GM12878 (cell line): Measurements from ENCODE around the gene FBLN7. TPM values are rescaled to one million over a fixed set of nuclear protein-coding genes. Genes with fewer than 3 reads are reported as not detected.
"Not testable (repeated sequence)": the region's sequence is repeated elsewhere in the genome, so short reads cannot be mapped to it uniquely, and the experiment has no call there.

Source experiments
- ATAC-seq: fragments of 200-7000 bp; cut with Tn5 transposase; 3 replicates; pipeline ENCODE4 v1.9.1; 2020; ENCODE audit warnings: mild to moderate bottlenecking, moderate library complexity
- BruUV-seq: library from RNA; stranded (reverse); fragments of 400-500 nt; replicated peaks from 2 replicates; lab custom pipeline; 2021; lab: Mats Ljungman, UMichigan
- CTCF ChIA-PET: fragments of 300-600 bp; sonication (Branson Sonifier 250); formaldehyde crosslinking; extraction: SDS; loops from one replicate; lab custom pipeline; 2021; ENCODE audit warnings: inconsistent platforms; lab: Yijun Ruan, JAX
- POLR2A ChIA-PET: fragments of 350-600 bp; formaldehyde crosslinking; extraction: SDS; loops from one replicate; lab custom pipeline; 2021; ENCODE audit warnings: inconsistent platforms; lab: Charles Lee
- RAD21 ChIA-PET: fragments of 300-600 bp; sonication (Branson Sonifier 250); formaldehyde crosslinking; loops from one replicate; lab custom pipeline; 2023; ENCODE audit warnings: antibody characterized with exemption; ENCODE audit not compliant: unreplicated experiment; lab: Charles Lee
- SMC1A ChIA-PET: fragments of 300-600 bp; sonication (Branson Sonifier 250); formaldehyde crosslinking; loops from one replicate; lab custom pipeline; 2023; ENCODE audit not compliant: unreplicated experiment, uncharacterized antibody; lab: Charles Lee
- DNase-seq: peaks from one replicate; pipeline ENCODE4 v3.0.0-alpha.2; 2011; ENCODE audit warnings: low read depth, low spot score
- FAIRE-seq: peaks from 3 replicates; lab custom pipeline; 2011; peaks lifted over from hg19 to GRCh38; lab: Jason Lieb, UNC
- H2AFZ ChIP-seq: 2 replicates; pipeline ENCODE4 v1.6.0; 2011; ENCODE audit warnings: low read depth, low read length, control low read depth; ENCODE audit not compliant: control insufficient read depth
- H3K27ac ChIP-seq: 2 replicates; pipeline ENCODE4 v1.5.1; 2011; ENCODE audit warnings: control low read depth; ENCODE audit not compliant: control insufficient read depth, insufficient read depth
- H3K27me3 ChIP-seq, 2 experiments: replicated peaks in 1 of 2; 2 replicates each; pipeline versions ENCODE4 v1.6.0 to v1.6.1; 2011; ENCODE audit warnings: low read length in 1 of 2; ENCODE audit not compliant: control insufficient read depth in 2 of 2, insufficient read depth in 2 of 2
- H3K36me3 ChIP-seq, 2 experiments: 2 replicates each; pipeline ENCODE4 v1.5.1; 2011; ENCODE audit warnings: low read length in 1 of 2; ENCODE audit not compliant: control insufficient read depth in 2 of 2, insufficient read depth in 2 of 2
- H3K4me1 ChIP-seq: 2 replicates; pipeline ENCODE4 v1.6.1; 2011; ENCODE audit warnings: mild to moderate bottlenecking, low read length, moderate library complexity, mixed read lengths; ENCODE audit not compliant: control insufficient read depth, insufficient read depth
- H3K4me2 ChIP-seq: 2 replicates; pipeline ENCODE4 v1.6.0; 2011; ENCODE audit warnings: control low read depth; ENCODE audit not compliant: control insufficient read depth, insufficient read depth
- H3K4me3 ChIP-seq: fragments of 200-600 bp; sonication (generic); 2 replicates; pipeline ENCODE4 v1.5.1; 2016
- H3K79me2 ChIP-seq: 2 replicates; pipeline ENCODE4 v1.6.0; 2011; ENCODE audit warnings: low read length; ENCODE audit not compliant: control insufficient read depth, insufficient read depth
- H3K9ac ChIP-seq: 2 replicates; pipeline ENCODE4 v1.8.0; 2011; ENCODE audit warnings: low read length, control low read depth, mixed read lengths; ENCODE audit not compliant: control insufficient read depth, insufficient read depth
- H3K9me3 ChIP-seq: replicated peaks from 3 replicates; pipeline ENCODE4 v1.5.1; 2011; ENCODE audit warnings: mild to moderate bottlenecking, low read length; ENCODE audit not compliant: control insufficient read depth, insufficient read depth
- H4K20me1 ChIP-seq: 2 replicates; pipeline ENCODE4 v1.6.0; 2011; ENCODE audit not compliant: control insufficient read depth, insufficient read depth
- EZH2 ChIP-seq: IDR thresholded peaks from 2 replicates; pipeline ENCODE4 v1.6.1; 2012; ENCODE audit warnings: low read depth, mild to moderate bottlenecking, control low read depth, inconsistent platforms, low read length, borderline replicate concordance; ENCODE audit not compliant: control insufficient read depth
- HCFC1 ChIP-seq: fragments of 150-350 bp; IDR thresholded peaks from 2 replicates; pipeline ENCODE4 v1.6.1; 2014; ENCODE audit warnings: low read length
- SPI1 ChIP-seq: IDR thresholded peaks from 2 replicates; pipeline ENCODE4 v1.6.1; 2011; ENCODE audit warnings: low read depth, mild to moderate bottlenecking, low read length, moderate library complexity, borderline replicate concordance; ENCODE audit not compliant: insufficient read depth
- SREBF1 ChIP-seq: IDR thresholded peaks from 2 replicates; pipeline ENCODE4 v1.6.1; 2012; ENCODE audit warnings: mild to moderate bottlenecking, low read length
- STAT1 ChIP-seq: fragments of 450-650 bp; conservative IDR thresholded peaks from 2 replicates; pipeline ENCODE4 v1.6.1; 2014; ENCODE audit warnings: antibody characterized with exemption, mild to moderate bottlenecking
- SUZ12 ChIP-seq: fragments of 200-600 bp; sonication (generic); IDR thresholded peaks from one replicate; pipeline ENCODE4 v1.6.1; 2018; ENCODE audit warnings: antibody characterized with exemption, mild to moderate bottlenecking; ENCODE audit not compliant: unreplicated experiment
- TAF1 ChIP-seq: IDR thresholded peaks from 2 replicates; pipeline ENCODE4 v1.6.1; 2011; ENCODE audit warnings: mild to moderate bottlenecking, low read depth, low read length, borderline replicate concordance
- WGBS: methylation state at CpG from one replicate; pipeline ENCODE4 v1.1.6; 2016; ENCODE audit warnings: low lambda C conversion rate; ENCODE audit not compliant: insufficient replicate concordance, insufficient coverage; ENCODE audit errors: missing lambda C conversion rate; 5-methylcytosine and 5-hydroxymethylcytosine counted together
- in situ Hi-C: fragments of 300-500 bp; cut with MboI; formaldehyde crosslinking; loops from 9 replicates; pipeline ENCODE4 v1.14.3; 2018; ENCODE audit warnings: mixed read lengths
- intact Hi-C: fragments of 100-400 bp; cut with micrococcal nuclease; formaldehyde crosslinking; loops from one replicate; pipeline ENCODE4 v1.14.2; 2022; ENCODE audit not compliant: unreplicated experiment
- polyA plus RNA-seq, 11 experiments: library from polyadenylated mRNA; depleted of rRNA in 4 of 11; unstranded in 6 of 11; stranded (reverse) in 5 of 11; fragments of >200 nt; fragmentation: Nextera tagmentation in 4 of 11; fragmentation: Illumina TruSeq in 1 of 11; extraction: Ambion mirVana in 4 of 11; extraction: Trizol in 1 of 11; gene quantifications; 1 replicate in 1 of 11; 2 replicates in 10 of 11; pipeline versions ENCODE4 v1.2.1 to v1.2.3, GENCODE V29; 2011 to 2016; ENCODE audit warnings: inconsistent platforms in 2 of 11, missing spikeins in 2 of 11, low read depth in 1 of 11
- total RNA-seq, 4 experiments: library from RNA; depleted of rRNA in 3 of 4; stranded (reverse); fragments of >200 nt in 3 of 4; fragmentation: Illumina TruSeq in 1 of 4; extraction: Trizol in 1 of 4; gene quantifications; 2 replicates each; pipeline versions ENCODE4 v1.2.1 to v1.2.3, GENCODE V29; 2013 to 2021
- TF ChIP-seq, protein P1 (sequence below): fragments of 450-650 bp; IDR thresholded peaks from 2 replicates; pipeline ENCODE4 v1.6.1; 2017; ENCODE audit warnings: low read depth, mild to moderate bottlenecking, moderate library complexity

The FBLN7 gene
- total and polyA plus RNA-seq, 10 of the 15 experiments (the other 5 are each of a cell fraction or from before 2014, with no cell fraction given): 0.01 to 0.10 (median 0.01) TPM; not detected in 7

- intact Hi-C loops: no loop called here
- H3K4me1 ChIP-seq: no peaks in the 10 kb centered on the region
- POLR2A ChIA-PET: no interaction called here
- no peaks in the 10 kb centered on the region; the same call in 2 of the 3 replicates for H3K9me3 ChIP-seq
- H4K20me1 ChIP-seq: no peaks in the 10 kb centered on the region
- peaks cover 1 to 8% of the 10 kb centered on the region in 2 experiments; a peak in 2 of 4 replicates for H3K27me3 ChIP-seq
- SMC1A ChIA-PET: interaction anchor here (0.6 to 1.0 kb wide), 3 partner anchors 15 to 422 kb away, joined by 3 read pairs; no protein-coding TSS in a partner anchor
- FAIRE-seq: no peak
- TF ChIP-seq, protein P1, sequence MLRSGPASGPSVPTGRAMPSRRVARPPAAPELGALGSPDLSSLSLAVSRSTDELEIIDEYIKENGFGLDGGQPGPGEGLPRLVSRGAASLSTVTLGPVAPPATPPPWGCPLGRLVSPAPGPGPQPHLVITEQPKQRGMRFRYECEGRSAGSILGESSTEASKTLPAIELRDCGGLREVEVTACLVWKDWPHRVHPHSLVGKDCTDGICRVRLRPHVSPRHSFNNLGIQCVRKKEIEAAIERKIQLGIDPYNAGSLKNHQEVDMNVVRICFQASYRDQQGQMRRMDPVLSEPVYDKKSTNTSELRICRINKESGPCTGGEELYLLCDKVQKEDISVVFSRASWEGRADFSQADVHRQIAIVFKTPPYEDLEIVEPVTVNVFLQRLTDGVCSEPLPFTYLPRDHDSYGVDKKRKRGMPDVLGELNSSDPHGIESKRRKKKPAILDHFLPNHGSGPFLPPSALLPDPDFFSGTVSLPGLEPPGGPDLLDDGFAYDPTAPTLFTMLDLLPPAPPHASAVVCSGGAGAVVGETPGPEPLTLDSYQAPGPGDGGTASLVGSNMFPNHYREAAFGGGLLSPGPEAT: no peak
- no peak for TF ChIP-seq SREBF1
- no peak for TF ChIP-seq SUZ12
- TF ChIP-seq EZH2: 0 out of 2 replicates have a peak, but pooled peaks have one; percentile 21
- TF ChIP-seq TAF1: no peak
- TF ChIP-seq STAT1: no peak
- TF ChIP-seq HCFC1: no peak
- TF ChIP-seq SPI1: 0 out of 2 replicates have a peak, but pooled peaks have one; percentile 13
- in situ Hi-C loops: no loop called here
- ATAC-seq: peak; percentile 63
- no peak overlapping the region for H3K9ac ChIP-seq
- CTCF ChIA-PET: no interaction called here
- no TSS peak for BruUV-seq
- WGBS: 54% methylated on average over 15 of the region's 15 CpGs
- H3K27ac ChIP-seq: no peak overlapping the region
- no peaks in the 10 kb centered on the region for H3K36me3 ChIP-seq
- RAD21 ChIA-PET: interaction anchor here (1.5 kb wide), 1 partner anchor 74 kb away, joined by 3 read pairs; no protein-coding TSS in a partner anchor
- H3K4me2 ChIP-seq: no peak overlapping the region; the same call in 1 of the 2 replicates
- H3K79me2 ChIP-seq: no peaks in the 10 kb centered on the region
- DNase-seq: no peak
- peak overlapping the region; percentile 3 for H2AFZ ChIP-seq
- H3K4me3 ChIP-seq: no peak overlapping the region
Measured at GRCh38 chr2:112137516-112138158, 548 bp upstream of the FBLN7 start.

GRCh38 chr2:112139033-112139614, 939 bp downstream of the FBLN7 start:
- H3K27me3 ChIP-seq, H2AFZ ChIP-seq, H3K4me2 ChIP-seq, H3K9me3 ChIP-seq, H3K4me1 ChIP-seq, H3K79me2 ChIP-seq, POLR2A ChIA-PET, DNase-seq, H3K4me3 ChIP-seq, CTCF ChIA-PET, BruUV-seq, FAIRE-seq, SMC1A ChIA-PET, H3K36me3 ChIP-seq, intact Hi-C loops, H4K20me1 ChIP-seq, H3K9ac ChIP-seq, ATAC-seq, in situ Hi-C loops, H3K27ac ChIP-seq, RAD21 ChIA-PET: not testable (repeated sequence)
- no CpG with 5 or more reads among the region's 32 CpGs for WGBS
